Cardiac fibroblast (primary cell): ENCODE data around the gene VWC2.

Source experiments
- DNase-seq, 2 donors: peaks; one replicate each; pipeline versions ENCODE4 v3.0.0 to v3.0.0-alpha.2; 2010; ENCODE audit warnings: low read depth in 2 of 2
- H3K4me3 ChIP-seq, 2 donors: replicated peaks in 1 of 2; 1 replicate in 1 of 2; 2 replicates in 1 of 2; pipeline ENCODE4 v1.5.1; 2011; ENCODE audit warnings: low read depth in 2 of 2, low read length in 2 of 2, mild to moderate bottlenecking in 2 of 2, moderate library complexity in 1 of 2
- CTCF ChIP-seq: IDR thresholded peaks from one replicate; pipeline ENCODE4 v1.5.1; 2011; ENCODE audit warnings: low read depth, mild to moderate bottlenecking, low read length, inconsistent platforms

Gene VWC2

GRCh38 chr7:49876202-49876601, 102.8 kb downstream of the VWC2 start:
- TF ChIP-seq CTCF, result no peak
- DNase-seq, result no peak
- H3K4me3 ChIP-seq, result no peak overlapping the region

GRCh38 chr7:49878089-49878488, 104.7 kb downstream of the VWC2 start:
- no peak for DNase-seq
- H3K4me3 ChIP-seq, result no peak overlapping the region
- no peak for TF ChIP-seq CTCF

- TF ChIP-seq CTCF, result no peak
- no peak overlapping the region for H3K4me3 ChIP-seq
- no peak for DNase-seq
Measured at GRCh38 chr7:49878627-49879026, 105.2 kb downstream of the VWC2 start.

- no peak overlapping the region for H3K4me3 ChIP-seq
- no peak for DNase-seq
- TF ChIP-seq CTCF, result no peak
Measured at GRCh38 chr7:49883933-49884332, 110.5 kb downstream of the VWC2 start.

- TF ChIP-seq CTCF, result no peak
- no peak overlapping the region for H3K4me3 ChIP-seq
- DNase-seq, result no peak
Measured at GRCh38 chr7:49885593-49886285, 112.3 kb downstream of the VWC2 start.

- no peak overlapping the region for H3K4me3 ChIP-seq
- no peak for TF ChIP-seq CTCF
Measured at GRCh38 chr7:49892481-49892880, 119.0 kb downstream of the VWC2 start.

GRCh38 chr7:49893131-49893530, 119.7 kb downstream of the VWC2 start:
- no peak for TF ChIP-seq CTCF
- H3K4me3 ChIP-seq, result no peak overlapping the region
- no peak for DNase-seq

More at GRCh38 chr7:49892481-49892880, 119.0 kb downstream of the VWC2 start:
- no peak for DNase-seq
